ENCODE measurements around the gene CBFB.
"Not testable (repeated sequence)": the region's sequence is repeated elsewhere in the genome, so short reads cannot be mapped to it uniquely, and the experiment has no call there.

Gene CBFB

DNA sequence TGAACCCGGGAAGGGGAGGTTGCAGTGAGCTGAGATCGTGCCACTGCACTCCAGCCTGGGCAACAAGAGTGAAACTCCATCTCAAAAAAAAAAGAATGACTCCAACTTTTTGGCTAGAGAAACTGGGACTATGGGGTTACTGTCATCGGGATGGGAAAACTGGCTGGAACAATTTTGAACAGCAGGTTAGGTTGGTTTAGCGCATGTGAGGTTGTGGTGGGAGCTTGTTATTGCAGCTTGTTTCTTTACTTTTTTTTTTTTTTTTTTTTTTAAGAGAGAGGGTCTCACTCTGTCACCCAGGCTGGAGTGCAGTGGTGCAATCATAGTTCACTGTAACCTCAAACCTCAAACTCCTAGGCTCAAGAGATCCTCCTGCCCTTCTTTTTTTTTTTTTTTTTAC is 12.6 kb downstream of the CBFB start:
- DNase-seq (ENCODE audit: low spot score), result not testable (repeated sequence)

DNA sequence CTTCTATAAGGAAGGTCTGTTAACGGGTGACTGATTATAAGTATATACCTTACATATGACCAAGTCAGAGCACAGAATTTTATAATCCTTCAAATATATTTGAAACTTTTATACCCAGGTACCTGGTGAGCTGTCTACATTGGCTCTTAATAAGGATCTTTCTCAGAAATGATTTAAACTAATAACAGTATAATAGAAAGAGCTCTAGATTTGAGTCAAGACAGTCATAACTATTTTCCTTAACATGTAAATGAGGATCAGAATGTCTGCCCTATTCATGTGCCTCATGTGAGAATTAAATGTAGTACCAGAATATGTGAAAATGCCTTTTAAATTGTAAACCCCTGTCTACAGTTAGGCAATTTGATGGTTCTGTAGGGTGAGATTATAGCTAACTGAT is 14.5 kb downstream of the CBFB start:
- DNase-seq (ENCODE audit: low spot score), result no peak

DNA sequence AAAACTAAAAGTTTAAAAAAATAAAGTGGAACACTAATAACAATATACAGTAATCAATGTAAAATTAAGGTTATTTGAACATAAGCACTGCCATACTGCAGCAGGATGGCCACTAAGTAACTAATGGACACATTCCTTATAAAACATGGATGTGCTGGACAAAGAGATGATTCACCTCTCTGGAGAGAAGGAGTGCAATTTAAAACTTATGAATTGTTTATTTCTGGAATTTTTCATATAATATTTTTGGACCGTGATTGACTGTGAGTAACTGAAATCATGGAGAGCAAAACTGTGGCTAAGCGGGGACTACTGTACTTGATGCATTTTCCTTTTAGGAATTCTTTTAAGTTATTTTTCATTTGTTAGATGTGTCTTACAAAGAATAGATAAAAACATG is 21.8 kb downstream of the CBFB start:
- DNase-seq (ENCODE audit: low spot score), result no peak

DNA sequence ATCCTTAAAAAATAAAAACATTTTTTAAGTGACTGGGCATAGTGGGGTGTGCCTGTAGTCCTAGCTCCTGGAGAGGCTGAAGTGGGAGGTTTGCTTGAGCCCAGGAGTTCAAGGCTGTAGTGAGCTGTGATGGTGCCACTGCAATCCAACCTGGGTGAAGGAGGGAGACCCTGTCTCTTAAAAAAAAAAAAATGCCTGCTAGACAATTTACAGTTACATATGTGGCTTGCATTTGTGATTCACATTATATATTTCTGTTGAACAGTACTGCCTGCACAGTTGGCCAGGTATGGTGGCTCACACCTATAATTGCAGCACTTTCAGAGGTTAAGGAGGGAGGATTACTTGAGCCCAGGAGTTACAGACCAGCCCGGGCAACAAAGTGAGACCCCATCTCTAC is 23.4 kb downstream of the CBFB start:
- no peak for DNase-seq (ENCODE audit: low spot score)

DNA sequence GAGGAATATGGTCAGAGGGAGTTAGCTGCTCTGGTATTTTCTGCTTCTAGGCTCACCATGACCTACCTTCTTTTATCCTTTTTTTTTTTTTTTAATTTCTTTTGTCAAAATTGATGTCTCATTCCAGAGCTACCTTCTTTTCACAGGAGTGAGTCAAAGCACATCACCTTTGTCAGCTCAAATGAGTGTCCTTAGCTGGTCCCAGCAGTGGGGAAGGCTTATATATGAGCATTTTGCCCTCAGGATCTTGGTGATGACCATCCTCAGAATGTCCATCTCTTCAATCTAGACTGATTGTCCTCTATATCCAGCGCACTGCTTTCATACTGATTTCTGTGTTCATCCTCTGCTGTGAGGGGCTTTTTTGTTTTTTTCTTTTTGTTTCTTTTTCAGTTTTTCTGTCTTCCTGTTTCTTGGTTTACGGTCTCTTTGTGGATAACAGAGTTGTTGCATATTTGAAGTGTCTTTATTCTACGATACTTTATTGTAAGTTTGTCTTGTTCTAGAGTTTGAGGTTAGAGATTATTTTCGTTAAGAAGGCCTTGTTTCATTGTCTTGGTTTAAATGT is 24.9 kb downstream of the CBFB start:
- no peak for DNase-seq (ENCODE audit: low spot score)

DNA sequence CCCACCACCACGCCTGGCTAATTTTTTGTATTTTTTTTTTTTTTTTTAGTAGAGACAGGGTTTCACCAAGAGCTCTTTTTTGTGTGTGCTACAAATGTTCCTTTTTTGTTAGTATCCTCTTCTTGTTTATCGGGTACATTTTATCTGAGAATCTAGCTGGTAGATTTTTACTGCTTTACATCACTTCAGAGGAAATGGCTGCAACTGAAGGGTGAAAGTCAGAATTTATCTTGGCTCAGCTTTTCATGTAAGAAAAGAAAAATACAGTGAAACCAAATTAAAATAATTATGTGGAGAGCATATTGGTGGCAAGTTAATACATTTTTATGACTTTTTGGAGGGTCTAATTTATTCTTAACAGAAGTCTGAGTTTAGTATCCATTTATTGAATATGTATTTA is 26.0 kb downstream of the CBFB start:
- no peak for DNase-seq (ENCODE audit: low spot score)

DNA sequence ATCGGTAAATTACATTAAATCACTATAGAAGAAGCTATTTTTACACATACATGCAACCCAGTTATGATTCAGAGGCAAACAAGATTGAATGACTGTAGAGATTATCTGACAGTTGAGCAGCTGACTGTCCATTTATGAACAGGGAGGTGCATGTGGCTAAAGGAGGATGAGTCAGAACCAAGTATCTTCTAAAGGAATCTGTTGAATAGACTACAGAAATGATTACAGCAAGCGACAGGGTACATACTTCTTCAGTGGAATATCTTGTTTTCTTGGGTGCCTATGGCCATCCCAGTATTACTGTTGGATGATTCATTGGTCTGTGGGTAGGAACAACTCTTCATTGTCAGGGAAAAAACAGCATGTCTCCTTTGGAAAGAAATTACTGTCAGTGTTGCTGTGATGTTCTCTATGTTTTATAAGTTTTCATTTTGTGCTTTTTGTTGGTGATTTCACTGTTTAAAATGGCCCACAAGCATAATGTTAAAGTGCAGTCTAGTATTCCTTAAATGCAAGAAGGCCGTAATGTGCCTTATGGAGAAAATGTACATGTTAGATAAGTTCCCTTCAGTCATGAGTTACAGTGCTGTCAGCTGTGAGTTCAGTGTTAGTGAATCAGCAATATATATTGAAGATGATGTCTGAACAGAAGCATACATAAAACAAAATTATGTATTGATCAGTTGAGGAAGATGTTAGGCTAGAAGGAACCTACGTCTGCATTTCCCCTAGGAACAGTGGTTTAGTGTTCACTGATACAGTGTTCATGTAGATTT is 27.0 kb downstream of the CBFB start:
- no peak for DNase-seq (ENCODE audit: low spot score)

DNA sequence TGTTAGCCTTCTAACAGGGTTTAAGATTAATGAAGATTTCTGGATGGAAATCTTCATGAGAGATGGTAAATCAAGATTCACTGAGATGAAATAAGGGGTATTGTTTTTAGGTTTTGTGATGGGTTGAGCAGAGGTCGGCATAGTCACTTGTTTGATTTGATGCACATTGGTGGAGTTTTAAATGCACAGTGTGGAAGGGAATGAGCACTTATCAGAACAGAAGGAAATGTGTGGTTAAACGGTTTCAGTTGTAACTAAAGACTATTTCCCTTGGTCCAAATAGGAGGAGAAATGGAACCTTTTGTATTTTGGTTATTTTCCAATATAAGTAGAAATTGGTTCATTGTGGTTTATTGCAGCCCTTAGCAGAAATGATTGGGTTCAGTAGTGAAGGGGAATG is 34.1 kb downstream of the CBFB start:
- no peak for DNase-seq (ENCODE audit: low spot score)

DNA sequence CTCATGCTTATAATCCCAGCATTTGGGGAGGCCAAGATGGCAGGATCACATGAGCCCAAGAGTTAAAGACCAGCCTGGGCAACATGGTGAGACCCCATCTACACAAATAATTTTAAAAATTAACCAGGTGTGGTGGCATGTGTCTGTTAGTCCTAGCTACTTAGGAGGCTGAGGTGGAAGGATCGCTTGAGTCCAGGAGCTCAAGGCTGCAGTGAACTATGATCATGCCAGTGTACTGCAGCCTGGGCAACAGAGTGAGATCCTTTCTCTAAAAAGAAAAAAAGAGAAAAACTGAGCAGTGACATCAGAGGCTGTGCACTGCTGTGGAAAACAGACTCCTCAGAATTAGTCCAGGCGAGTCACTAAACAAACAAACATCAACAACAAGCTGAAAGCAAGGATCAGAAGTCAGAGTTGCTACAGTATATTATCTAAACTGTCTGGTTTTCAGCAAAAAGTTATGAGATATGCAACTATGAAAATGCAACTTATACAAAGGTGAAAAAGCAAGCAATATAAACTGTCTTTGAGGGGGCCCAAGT is 39.3 kb downstream of the CBFB start:
- DNase-seq (ENCODE audit: low spot score), result no peak

DNA sequence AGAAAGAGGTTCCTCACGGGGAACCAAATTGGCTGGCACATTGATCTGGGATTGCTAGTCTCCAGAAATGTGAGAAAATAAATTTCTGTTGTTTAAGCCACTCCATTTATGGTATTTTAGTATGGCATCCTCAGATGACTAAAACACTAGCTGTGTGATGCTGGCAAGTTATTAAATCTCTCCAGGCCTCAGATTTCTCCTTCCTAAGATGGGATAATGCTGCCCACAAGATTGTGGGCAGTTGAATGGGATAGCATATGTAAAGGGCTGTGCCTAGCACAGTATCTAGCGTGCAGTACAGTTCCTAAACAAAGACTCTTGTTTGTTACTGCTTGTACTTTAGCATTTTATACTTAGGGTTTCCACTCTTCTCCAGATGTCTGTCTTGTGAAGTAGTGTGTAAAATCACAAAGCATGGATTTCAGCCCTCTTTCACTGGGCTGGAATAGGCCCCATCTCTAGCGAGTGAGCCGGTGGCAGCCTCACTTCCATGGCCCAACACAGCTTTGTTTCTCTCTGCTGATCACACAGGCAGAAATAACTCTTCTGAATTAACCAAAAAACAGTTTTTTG is 42.6 kb downstream of the CBFB start:
- DNase-seq (ENCODE audit: low spot score), result no peak

DNA sequence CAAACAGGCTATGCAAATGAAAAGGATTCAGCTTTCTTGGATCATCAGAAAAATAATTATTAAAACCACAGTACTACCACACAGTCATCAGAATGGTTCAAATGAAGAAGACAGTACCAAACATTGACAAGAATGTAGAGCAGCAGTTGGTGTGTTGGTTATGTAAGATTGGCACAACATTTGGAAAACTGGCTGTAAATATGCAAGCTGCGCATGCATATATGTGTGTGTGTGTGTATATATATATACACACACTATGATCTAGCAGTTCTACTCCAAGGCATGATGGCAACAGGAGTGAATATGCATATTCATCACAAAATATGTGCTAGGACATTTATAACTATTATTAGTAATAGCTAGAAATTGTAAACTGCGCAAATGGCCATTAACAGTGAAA is 46.4 kb downstream of the CBFB start:
- no peak for DNase-seq (ENCODE audit: low spot score)

DNA sequence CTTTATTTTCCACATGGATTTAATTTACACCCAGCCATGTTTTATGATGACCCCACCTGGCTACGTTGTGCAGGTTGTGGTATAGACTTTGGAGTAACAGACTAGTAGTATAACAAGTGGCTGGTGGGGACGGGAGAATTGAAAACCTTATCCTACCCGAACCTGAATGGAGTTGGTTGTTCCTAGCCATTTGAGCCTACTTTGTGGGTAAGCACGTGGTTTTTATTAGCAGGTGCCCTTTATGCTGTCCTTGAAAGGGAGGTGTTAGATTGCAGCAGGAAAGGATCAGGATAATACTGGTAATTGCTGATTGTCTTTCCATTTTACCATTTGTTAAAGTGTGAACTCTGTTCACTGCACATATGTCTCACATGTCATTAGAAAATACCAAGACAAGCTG is 48.9 kb downstream of the CBFB start:
- DNase-seq (ENCODE audit: low spot score), result no peak

DNA sequence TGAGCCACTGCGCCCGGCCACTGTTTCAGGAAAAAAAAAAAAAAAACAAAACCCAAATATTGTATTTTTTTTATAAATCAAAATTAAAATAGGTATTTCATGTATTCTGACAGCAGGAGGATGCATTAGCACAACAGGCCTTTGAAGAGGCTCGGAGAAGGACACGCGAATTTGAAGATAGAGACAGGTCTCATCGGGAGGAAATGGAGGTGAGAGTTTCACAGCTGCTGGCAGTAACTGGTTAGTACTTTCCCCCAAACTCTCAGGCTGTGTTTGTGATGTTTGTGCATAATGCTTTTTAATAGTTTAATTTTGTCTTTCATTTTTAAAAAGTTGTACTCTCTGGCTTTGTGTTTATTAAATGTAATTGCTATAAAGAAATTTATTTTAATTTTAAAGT is 53.2 kb downstream of the CBFB start:
- no peak for DNase-seq (ENCODE audit: low spot score)

DNA sequence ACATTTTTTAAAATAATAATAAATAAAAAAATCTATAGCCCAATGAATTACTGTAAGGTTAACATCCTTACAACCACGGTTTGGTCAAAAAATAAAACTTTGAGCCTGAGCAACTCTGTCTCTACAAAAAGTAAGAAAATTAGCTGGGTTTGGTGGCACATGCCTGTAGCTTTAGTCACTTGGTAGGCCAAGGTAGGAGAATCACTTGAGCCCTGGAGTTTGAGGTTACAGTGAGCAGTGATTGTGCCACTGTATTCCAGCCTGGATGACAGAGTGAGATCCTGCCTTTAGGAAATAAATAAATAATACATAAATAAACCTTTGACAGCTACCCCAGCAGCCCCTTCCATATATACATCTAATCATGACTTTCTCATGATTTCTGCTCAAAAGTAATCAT is 53.9 kb downstream of the CBFB start:
- no peak for DNase-seq (ENCODE audit: low spot score)

DNA sequence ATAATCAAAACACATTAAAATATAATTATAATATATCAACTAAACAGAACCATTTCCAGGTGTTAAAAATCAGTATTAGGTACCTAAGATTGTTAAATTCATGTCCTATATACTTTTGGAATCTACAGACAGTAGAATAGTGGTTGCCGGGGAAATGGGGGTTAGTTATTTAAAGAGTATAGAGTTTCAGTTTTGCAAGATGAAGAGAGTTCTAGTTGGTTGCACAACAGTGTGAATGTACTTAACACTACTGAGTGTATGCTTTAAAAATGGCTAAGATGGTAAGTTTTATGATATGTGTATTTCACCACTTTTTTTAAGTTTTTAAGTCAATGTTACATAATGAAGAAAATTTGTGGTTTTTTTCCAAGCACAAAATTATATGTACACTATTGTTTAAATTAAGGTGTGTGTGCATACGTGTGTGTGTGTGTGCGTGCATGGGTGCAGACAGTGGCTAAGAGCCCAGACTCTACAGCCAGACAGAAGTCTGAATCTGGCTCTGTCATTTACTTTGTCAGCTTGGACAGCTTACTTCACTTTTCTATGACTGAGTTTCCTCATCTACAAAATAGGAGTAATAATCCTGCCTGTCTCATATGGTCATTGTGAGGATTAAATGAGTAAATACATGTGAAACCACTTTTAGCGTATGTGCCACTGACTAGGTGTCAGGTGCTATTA is 55.5 kb downstream of the CBFB start:
- DNase-seq (ENCODE audit: low spot score), result no peak

DNA sequence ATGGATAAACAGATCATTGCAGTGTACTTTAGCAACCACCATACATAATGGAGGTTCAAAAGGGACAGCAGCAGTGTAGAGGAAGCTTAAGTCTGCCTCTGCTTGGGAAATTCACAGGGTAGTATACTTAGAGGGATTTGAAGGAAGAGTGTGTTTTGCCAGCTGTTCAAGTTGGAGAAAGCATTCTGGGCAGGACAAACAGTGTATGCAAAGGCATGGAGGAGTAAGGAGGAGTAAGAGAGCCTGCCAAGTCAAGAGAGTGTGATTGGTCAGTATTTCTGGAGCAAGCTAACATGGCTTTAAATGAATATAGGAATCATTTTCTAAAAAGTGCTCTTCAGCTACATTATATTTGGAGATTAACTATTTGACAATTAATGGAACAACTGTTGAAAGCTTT is 57.9 kb downstream of the CBFB start:
- DNase-seq (ENCODE audit: low spot score), result no peak

DNA sequence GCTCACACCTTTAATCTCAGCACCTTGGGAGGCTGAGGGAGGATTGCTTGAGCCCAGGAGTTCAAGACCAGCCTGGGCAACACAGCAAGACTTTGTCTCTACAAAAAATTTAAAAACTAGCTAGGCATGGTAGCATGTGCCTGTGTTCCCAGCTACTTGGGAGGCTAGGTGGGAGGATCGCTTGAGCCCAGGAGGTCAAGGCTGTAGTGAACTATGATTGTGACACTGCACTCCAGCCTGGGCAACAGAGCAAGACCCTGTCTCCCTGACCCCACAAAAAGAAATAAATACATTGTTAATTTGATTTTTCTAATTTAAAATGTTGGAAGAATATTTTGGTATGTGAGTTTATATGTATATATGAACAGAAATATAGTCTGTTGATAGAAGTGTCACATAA is 58.3 kb downstream of the CBFB start:
- no peak for DNase-seq (ENCODE audit: low spot score)

DNA sequence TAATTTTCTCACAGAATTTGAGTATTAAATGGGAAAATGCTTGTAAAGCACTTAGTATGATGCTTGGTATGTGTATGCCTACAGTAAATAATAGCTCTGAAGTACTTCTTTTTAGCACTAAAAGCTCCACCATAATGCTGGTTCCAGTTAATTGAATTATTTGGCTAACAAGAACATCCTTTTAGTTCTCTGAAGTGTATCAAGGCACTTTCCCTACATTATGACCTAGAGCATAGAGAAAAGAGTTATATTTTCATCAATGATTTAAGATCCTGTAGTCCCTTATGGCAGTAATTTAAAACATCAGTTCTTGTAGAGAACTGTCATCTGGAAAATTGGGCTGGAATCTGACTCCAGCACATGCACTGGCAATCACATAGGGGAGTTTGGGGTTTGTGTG is 58.9 kb downstream of the CBFB start:
- DNase-seq (ENCODE audit: low spot score), result no peak

DNA sequence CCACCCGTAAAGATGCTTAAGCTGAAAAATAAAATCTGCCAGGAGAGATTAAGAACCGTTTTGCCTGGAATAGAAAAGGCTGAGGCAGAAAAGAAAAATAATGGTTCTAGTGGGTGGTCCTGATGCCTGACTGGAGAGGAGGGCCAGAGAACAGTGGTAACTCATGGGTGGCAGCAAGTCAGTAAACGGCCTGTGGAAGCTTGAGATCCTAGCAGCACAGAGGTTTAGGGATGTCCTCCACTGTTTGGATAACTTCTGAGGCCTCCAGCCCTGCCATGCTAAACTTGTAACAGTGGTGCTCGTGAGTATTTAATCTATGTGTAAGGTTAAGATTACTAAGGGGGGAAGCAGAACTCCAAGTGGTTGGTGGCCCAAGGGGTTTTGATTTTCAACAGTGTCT is 59.6 kb downstream of the CBFB start:
- DNase-seq (ENCODE audit: low spot score), result no peak

DNA sequence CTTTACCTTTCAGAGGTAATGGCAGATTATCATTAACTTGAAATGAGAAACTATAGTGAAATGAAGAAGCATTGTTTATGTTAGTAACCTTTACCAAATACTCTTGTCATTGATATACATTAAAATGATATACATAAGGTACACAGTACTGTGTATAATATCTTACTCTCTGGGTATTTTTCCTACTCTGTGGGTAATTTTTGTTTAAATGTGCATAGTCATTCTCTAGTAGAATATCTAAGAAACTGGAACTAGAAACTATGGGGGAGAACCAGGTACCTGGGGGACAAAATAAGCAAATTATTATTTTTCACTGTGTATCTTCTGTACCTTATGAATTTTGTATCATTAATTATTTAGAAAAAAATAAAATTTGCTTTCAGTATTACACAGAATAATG is 60.2 kb downstream of the CBFB start:
- no peak for DNase-seq (ENCODE audit: low spot score)

DNA sequence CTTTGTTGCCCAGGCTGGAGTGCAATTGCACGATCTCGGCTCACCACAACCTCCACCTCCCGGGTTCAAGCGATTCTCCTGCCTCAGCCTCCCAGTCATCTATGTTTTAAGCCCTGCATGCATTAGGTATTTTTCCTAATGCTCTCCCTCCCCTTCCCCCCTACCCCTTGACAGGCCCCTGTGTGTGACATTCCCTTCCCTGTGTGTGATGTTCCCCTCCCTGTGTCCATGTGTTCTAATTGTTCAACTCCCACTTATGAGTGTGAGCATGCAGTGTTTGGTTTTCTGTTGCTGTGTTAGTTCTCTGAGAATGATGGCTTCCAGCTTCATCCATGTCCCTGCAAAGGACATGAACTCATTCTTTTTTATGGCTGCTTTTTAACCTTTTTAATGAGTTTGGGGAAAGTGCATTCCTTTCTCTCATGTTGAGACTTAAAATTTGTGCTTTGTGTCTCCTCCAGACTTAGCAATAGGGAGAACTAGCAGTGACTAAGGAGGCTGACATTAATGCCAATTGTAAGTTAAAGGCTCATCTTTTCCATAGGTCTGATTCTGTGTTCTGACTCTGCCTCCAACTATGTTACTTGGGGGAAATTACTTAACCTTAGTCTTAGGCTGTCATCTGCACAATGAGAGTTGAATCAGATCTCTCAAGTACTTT is 63.1 kb downstream of the CBFB start:
- no peak for DNase-seq (ENCODE audit: low spot score)

DNA sequence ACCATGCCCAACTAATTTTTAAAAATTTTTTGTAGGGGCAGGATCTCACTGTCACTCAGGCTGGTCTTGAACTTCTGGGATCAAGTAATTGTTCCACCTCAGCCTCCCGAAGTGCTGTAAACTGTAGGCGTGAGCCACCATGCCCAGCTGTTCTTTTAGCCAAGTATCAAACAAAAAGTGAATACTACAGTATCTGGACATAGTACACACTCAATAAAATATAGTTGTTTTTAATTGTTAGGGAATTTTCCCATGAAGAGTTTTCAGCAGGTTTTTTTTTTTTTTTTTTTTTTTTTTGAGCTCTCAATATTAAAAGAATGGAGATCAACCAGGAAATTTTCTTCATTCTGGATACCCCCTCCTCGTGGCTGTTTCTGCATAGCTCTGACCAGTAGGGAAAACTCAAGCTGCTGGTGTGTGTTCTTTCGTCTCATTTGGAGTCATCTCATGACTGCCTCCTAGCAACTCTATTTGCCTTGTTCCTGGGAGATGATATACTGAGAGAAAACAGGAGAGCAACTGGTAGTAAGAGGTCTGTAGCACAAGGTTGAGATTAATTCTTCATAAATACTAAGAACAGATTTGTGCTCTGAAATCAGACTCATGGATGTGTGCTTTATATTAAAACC is 64.3 kb downstream of the CBFB start:
- DNase-seq (ENCODE audit: low spot score), result no peak
